GM13976 (cell line): ENCODE results near the gene BACH2.

Experiments used
- DNase-seq: peaks from one replicate; pipeline ENCODE4 v3.0.0; 2012; ENCODE audit warnings: low spot score
- in situ Hi-C: fragments of 300-500 bp; cut with MboI; formaldehyde crosslinking; loops from one replicate; pipeline ENCODE4 v1.12.0; 2022; ENCODE audit warnings: low sequenced_read_pairs, mixed read lengths, inconsistent platforms; ENCODE audit not compliant: unreplicated experiment
- TF ChIP-seq, protein P1 (sequence below): IDR thresholded peaks from 2 replicates; pipeline ENCODE4 v1.5.1; 2012; ENCODE audit warnings: borderline replicate concordance, mild to moderate bottlenecking; ENCODE audit not compliant: insufficient read depth; ENCODE audit errors: extremely low read depth, missing control alignments, control extremely low read depth

The BACH2 gene

GRCh38 chr6:90271831-90272230 lies 24.8 kb downstream of the BACH2 start:
- DNase-seq, result no peak
- in situ Hi-C loops, result no loop called here

GRCh38 chr6:90269334-90269733 lies 27.3 kb downstream of the BACH2 start:
- in situ Hi-C loops, result no loop called here
- TF ChIP-seq, protein P1, sequence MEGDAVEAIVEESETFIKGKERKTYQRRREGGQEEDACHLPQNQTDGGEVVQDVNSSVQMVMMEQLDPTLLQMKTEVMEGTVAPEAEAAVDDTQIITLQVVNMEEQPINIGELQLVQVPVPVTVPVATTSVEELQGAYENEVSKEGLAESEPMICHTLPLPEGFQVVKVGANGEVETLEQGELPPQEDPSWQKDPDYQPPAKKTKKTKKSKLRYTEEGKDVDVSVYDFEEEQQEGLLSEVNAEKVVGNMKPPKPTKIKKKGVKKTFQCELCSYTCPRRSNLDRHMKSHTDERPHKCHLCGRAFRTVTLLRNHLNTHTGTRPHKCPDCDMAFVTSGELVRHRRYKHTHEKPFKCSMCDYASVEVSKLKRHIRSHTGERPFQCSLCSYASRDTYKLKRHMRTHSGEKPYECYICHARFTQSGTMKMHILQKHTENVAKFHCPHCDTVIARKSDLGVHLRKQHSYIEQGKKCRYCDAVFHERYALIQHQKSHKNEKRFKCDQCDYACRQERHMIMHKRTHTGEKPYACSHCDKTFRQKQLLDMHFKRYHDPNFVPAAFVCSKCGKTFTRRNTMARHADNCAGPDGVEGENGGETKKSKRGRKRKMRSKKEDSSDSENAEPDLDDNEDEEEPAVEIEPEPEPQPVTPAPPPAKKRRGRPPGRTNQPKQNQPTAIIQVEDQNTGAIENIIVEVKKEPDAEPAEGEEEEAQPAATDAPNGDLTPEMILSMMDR, result no peak
- DNase-seq, result no peak

More at GRCh38 chr6:90271831-90272230, 24.8 kb downstream of the BACH2 start:
- TF ChIP-seq, protein P1, result no peak

GRCh38 chr6:90268178-90268577 lies 28.5 kb downstream of the BACH2 start:
- DNase-seq, result no peak
- in situ Hi-C loops, result no loop called here
- TF ChIP-seq, protein P1, result no peak

DNA sequence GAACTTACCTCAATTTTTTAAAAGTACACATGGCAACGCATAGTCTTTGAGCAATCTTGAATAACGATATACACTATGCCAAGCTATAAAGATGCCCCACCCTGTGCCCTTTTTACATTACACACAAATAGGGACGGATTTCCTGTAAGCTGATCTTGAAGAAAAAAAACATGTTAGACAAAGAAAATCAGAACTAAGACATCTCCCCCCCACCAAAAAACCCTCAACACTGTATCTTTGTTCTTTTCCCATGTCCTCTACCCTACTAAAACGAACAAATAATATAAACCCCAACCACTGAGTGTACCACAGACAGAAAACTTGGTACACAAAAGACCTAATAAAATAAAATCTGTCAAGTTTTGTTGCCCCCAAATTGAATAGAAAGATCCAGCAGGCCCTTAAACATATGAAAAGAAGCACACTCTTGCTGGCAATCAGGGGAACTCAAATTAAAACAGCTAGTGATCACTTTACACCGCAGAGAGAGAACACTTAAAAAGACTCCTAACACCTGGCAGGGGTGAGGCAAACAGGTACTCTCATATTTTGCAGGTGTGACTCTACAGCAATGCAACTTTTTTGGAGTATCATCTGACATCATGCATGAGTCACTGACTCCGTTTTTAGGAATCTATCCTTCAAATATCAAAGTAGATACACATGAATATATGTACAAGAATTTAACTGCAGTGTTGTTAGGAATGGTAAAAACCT lies 29.6 kb downstream of the BACH2 start:
- TF ChIP-seq, protein P1, result no peak
- DNase-seq, result no peak
- in situ Hi-C loops, result no loop called here

GRCh38 chr6:90264561-90264960 lies 32.1 kb downstream of the BACH2 start:
- no peak for DNase-seq
- in situ Hi-C loops, result no loop called here
- TF ChIP-seq, protein P1, result no peak

GRCh38 chr6:90263633-90264032 lies 33.0 kb downstream of the BACH2 start:
- TF ChIP-seq, protein P1, result no peak
- in situ Hi-C loops, result no loop called here
- no peak for DNase-seq
